Breast epithelium (tissue), 3 donors: ENCODE results near the gene KCNK4.

Source experiments
- CTCF ChIP-seq, 3 donors: fragments of 450-650 bp; IDR thresholded peaks; one replicate each; pipeline ENCODE4 v1.5.1; 2016 to 2017; ENCODE audit warnings: antibody characterized with exemption in 3 of 3, mild to moderate bottlenecking in 3 of 3, moderate library complexity in 3 of 3
- POLR2A ChIP-seq: fragments of 450-650 bp; IDR thresholded peaks from one replicate; pipeline ENCODE4 v1.6.1; 2016; ENCODE audit warnings: antibody characterized with exemption, mild to moderate bottlenecking, moderate library complexity
- POLR2AphosphoS5 ChIP-seq, 3 donors: sonication (generic); formaldehyde crosslinking; IDR thresholded peaks; one replicate each; pipeline ENCODE4 v1.6.1; 2017; ENCODE audit warnings: antibody characterized with exemption in 3 of 3

GRCh38 chr11:64252003-64252872, 38.9 kb upstream of the KCNK4 start:
- TF ChIP-seq CTCF (IDR thresholded peaks at IDR 0.05), result peak in 1 of 3 donors; percentile 27
- no peak for TF ChIP-seq POLR2AphosphoS5 (IDR thresholded peaks at IDR 0.05)
- TF ChIP-seq POLR2A, result no peak
